Activated B cell treated with CpG ODN at 0.5 μM for 24 hours (primary cell): ENCODE results near the gene AGBL4. TPM values are rescaled to one million over a fixed set of nuclear protein-coding genes. Genes with fewer than 3 reads are reported as not detected.
A peak's percentile ranks its signal among the peaks of the same experiment; 100 is the strongest.

Source experiments
- ATAC-seq: fragments of 200-7000 bp; cut with Tn5 transposase; one replicate; pipeline ENCODE4 v1.10.0; 2021; ENCODE audit warnings: low read depth, mild to moderate bottlenecking, moderate library complexity
- CTCF ChIA-PET: fragments of 350-600 bp; sonication (Branson Sonifier 250); formaldehyde crosslinking; loops from one replicate; lab custom pipeline; 2021; ENCODE audit warnings: antibody characterized with exemption; lab: Charles Lee
- POLR2A ChIA-PET: fragments of 350-600 bp; sonication (Branson Sonifier 250); formaldehyde crosslinking; loops from one replicate; lab custom pipeline; 2021; ENCODE audit warnings: antibody characterized with exemption; lab: Charles Lee
- DNase-seq: peaks from one replicate; pipeline ENCODE4 v3.0.0; 2022
- H3K27ac Mint-ChIP-seq: one replicate; pipeline ENCODE4 v1.8.0; 2020; ENCODE audit warnings: mixed read lengths
- H3K27me3 Mint-ChIP-seq: one replicate; pipeline ENCODE4 v1.8.0; 2021; ENCODE audit warnings: mixed read lengths
- H3K36me3 Mint-ChIP-seq: one replicate; pipeline ENCODE4 v1.8.0; 2021; ENCODE audit warnings: low read depth, mixed read lengths
- H3K4me1 Mint-ChIP-seq: one replicate; pipeline ENCODE4 v1.8.0; 2021; ENCODE audit warnings: mixed read lengths
- H3K4me3 Mint-ChIP-seq: one replicate; pipeline ENCODE4 v1.8.0; 2020; ENCODE audit warnings: mild to moderate bottlenecking, mixed read lengths
- H3K9me3 Mint-ChIP-seq: one replicate; pipeline ENCODE4 v1.8.0; 2020; ENCODE audit warnings: mixed read lengths
- intact Hi-C: fragments of 100-400 bp; cut with micrococcal nuclease; formaldehyde crosslinking; loops from one replicate; pipeline ENCODE4 v1.15.1; 2024
- total RNA-seq: library from RNA; stranded (reverse); gene quantifications from 2 replicates; pipeline ENCODE4 v1.2.3, GENCODE V29; 2022
- TF ChIP-seq, protein P1 (sequence below): fragments of 200-600 bp; IDR thresholded peaks from one replicate; pipeline ENCODE4 v1.8.0; 2022; ENCODE audit warnings: antibody characterized with exemption, mild to moderate bottlenecking

AGBL4 gene
- total RNA-seq, 1 donor from 2014 or later: 0.24 TPM

DNA sequence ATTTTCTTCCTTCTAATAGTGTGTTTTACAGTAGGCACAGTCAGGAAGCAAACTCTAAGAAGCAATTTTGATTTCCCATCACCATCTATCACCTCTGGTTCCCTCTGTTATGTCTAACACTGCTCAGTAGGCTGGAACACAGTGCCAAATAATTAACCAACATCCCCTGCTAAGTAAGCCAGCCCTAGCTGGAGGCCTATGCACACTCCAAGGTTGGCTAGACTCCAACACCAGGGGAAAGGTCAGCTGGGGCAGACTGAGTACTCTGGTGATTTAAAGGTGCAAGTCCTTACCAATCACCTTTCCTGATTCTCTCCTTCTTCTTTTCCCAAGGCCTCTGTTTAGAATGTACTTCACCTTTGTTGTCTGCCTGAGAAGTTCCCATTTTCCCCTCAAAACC is 1200.6 kb downstream of the AGBL4 start:
- no peak overlapping the region for H3K27ac Mint-ChIP-seq
- H3K4me1 Mint-ChIP-seq: no peaks in the 10 kb centered on the region
- no peaks in the 10 kb centered on the region for H3K36me3 Mint-ChIP-seq
- H3K4me3 Mint-ChIP-seq: no peak overlapping the region
- CTCF ChIA-PET: interaction anchor here (0.8 kb wide), 1 partner anchor 48 kb away, joined by 5 read pairs; no protein-coding TSS in a partner anchor
- TF ChIP-seq, protein P1, sequence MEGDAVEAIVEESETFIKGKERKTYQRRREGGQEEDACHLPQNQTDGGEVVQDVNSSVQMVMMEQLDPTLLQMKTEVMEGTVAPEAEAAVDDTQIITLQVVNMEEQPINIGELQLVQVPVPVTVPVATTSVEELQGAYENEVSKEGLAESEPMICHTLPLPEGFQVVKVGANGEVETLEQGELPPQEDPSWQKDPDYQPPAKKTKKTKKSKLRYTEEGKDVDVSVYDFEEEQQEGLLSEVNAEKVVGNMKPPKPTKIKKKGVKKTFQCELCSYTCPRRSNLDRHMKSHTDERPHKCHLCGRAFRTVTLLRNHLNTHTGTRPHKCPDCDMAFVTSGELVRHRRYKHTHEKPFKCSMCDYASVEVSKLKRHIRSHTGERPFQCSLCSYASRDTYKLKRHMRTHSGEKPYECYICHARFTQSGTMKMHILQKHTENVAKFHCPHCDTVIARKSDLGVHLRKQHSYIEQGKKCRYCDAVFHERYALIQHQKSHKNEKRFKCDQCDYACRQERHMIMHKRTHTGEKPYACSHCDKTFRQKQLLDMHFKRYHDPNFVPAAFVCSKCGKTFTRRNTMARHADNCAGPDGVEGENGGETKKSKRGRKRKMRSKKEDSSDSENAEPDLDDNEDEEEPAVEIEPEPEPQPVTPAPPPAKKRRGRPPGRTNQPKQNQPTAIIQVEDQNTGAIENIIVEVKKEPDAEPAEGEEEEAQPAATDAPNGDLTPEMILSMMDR: no peak
- no peak for DNase-seq
- peaks cover 7% of the 10 kb centered on the region for H3K27me3 Mint-ChIP-seq
- POLR2A ChIA-PET: no interaction called here
- no peaks in the 10 kb centered on the region for H3K9me3 Mint-ChIP-seq
- intact Hi-C loops: no loop called here
- no peak for ATAC-seq

GRCh38 chr1:48820491-48820890 is 1203.3 kb downstream of the AGBL4 start:
- Mint-ChIP-seq H3K27me3 (no peaks in the 10 kb centered on the region), H3K4me1 (peaks cover 17% of the 10 kb centered on the region), H3K27ac (no peak overlapping the region), H3K9me3 (no peaks in the 10 kb centered on the region), H3K4me3 (no peak overlapping the region), H3K36me3 (no peaks in the 10 kb centered on the region)
- ATAC-seq (no peak), DNase-seq (no peak)
- intact Hi-C loops: no loop called here
- POLR2A ChIA-PET: no interaction called here
- TF ChIP-seq, protein P1: no peak
- CTCF ChIA-PET: interaction anchor here (4.9 kb wide), 1 partner anchor 143 kb away, joined by 192 read pairs; no protein-coding TSS in a partner anchor

- intact Hi-C loops: loop anchor here (1.0 to 5.0 kb wide), 8 partner anchors 23 to 1530 kb away; no protein-coding TSS in a partner anchor
- peak; percentile 50 for DNase-seq
- CTCF ChIA-PET: interaction anchor here (0.6 to 4.9 kb wide), 44 partner anchors 9 to 319 kb away, joined by 3 to 192 read pairs (median 5); partner anchors contain the start of gene BEND5
- Mint-ChIP-seq H3K27me3 (no peaks in the 10 kb centered on the region), H3K27ac (no peak overlapping the region), H3K4me3 (no peak overlapping the region), H3K4me1 (peaks cover 17% of the 10 kb centered on the region), H3K9me3 (no peaks in the 10 kb centered on the region), H3K36me3 (no peaks in the 10 kb centered on the region)
- TF ChIP-seq, protein P1: no peak
- peak; percentile 81 for ATAC-seq
- POLR2A ChIA-PET: interaction anchor here (0.7 to 1.5 kb wide), 5 partner anchors 41 to 140 kb away, joined by 3 to 8 read pairs (median 6); partner anchors contain the start of gene BEND5
Measured at GRCh38 chr1:48817505-48818114, 1206.1 kb downstream of the AGBL4 start.

- no peak for ATAC-seq
- no peak overlapping the region for H3K4me3 Mint-ChIP-seq
- POLR2A ChIA-PET: no interaction called here
- TF ChIP-seq, protein P1: no peak
- peaks cover 12% of the 10 kb centered on the region for H3K4me1 Mint-ChIP-seq
- H3K36me3 Mint-ChIP-seq: no peaks in the 10 kb centered on the region
- no peaks in the 10 kb centered on the region for H3K9me3 Mint-ChIP-seq
- CTCF ChIA-PET: interaction anchor here (0.6 kb wide), 1 partner anchor 60 kb away, joined by 3 read pairs; no protein-coding TSS in a partner anchor
- no peaks in the 10 kb centered on the region for H3K27me3 Mint-ChIP-seq
- no peak overlapping the region for H3K27ac Mint-ChIP-seq
- intact Hi-C loops: no loop called here
- DNase-seq: no peak
Measured at GRCh38 chr1:48810740-48811139, 1213.0 kb downstream of the AGBL4 start.

- no peak overlapping the region for H3K4me3 Mint-ChIP-seq
- H3K27me3 Mint-ChIP-seq: no peaks in the 10 kb centered on the region
- no peak overlapping the region for H3K27ac Mint-ChIP-seq
- ChIA-PET POLR2A (no interaction called here), CTCF (interaction anchor here (0.8 to 1.9 kb wide), 2 partner anchors 9 to 58 kb away, joined by 3 to 12 read pairs; no protein-coding TSS in a partner anchor)
- TF ChIP-seq, protein P1: no peak
- no peaks in the 10 kb centered on the region for H3K36me3 Mint-ChIP-seq
- H3K4me1 Mint-ChIP-seq: peaks cover 19% of the 10 kb centered on the region
- intact Hi-C loops: no loop called here
- no peak for ATAC-seq
- H3K9me3 Mint-ChIP-seq: no peaks in the 10 kb centered on the region
- DNase-seq: no peak
Measured at GRCh38 chr1:48808496-48808895, 1215.3 kb downstream of the AGBL4 start.
